ENCODE results near the gene NRXN3. TPM values are rescaled to one million over a fixed set of nuclear protein-coding genes. Genes with fewer than 3 reads are reported as not detected.

NRXN3 gene
- total and polyA plus RNA-seq, 2 donors (not counting 1 experiment from before 2014, with no cell fraction given), result 0.83 to 34.6 TPM

DNA sequence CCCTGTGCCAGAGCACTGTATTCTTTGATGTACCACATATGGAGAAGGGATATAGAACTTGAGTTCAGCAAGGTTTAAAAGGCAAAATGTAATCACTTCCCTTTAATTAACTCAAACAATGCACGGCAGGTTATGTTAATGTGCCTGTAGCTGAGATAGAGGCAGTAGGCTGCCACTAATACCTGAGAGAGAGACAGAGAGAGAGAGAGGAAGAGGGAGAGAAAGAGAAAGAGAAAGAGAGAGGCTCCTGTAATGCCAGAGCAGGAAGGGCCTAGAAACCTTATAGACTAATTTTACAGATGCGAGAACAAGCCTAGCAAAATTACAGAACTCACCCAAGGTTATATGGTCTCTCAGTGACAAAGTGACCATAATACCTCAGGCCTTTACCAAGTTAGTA is 679.8 kb downstream of the NRXN3 start:
- H3K4me2 ChIP-seq (ENCODE audit: extremely low read depth, insufficient read depth, low read length), result no peak overlapping the region
- no peak overlapping the region for H3K27ac ChIP-seq (ENCODE audit: insufficient read depth, low read length)
- DNase-seq (ENCODE audit: low read depth in 2 of 2), result no peak
- no peaks in the 10 kb centered on the region for H3K79me2 ChIP-seq (ENCODE audit: control insufficient read depth, insufficient read depth, low read length)
- H3K9ac ChIP-seq (ENCODE audit: insufficient read depth, low read length), result no peak overlapping the region
- no peaks in the 10 kb centered on the region for H3K4me1 ChIP-seq (ENCODE audit: control insufficient read depth, extremely low read depth, insufficient read depth, low read length)
- H4K20me1 ChIP-seq (ENCODE audit: control insufficient read depth, extremely low read depth, insufficient read depth, low read length), result no peaks in the 10 kb centered on the region
- no peaks in the 10 kb centered on the region for H3K27me3 ChIP-seq (ENCODE audit: control insufficient read depth, insufficient read depth, low read length)
- H3K9me3 ChIP-seq (ENCODE audit: control insufficient read depth, insufficient read depth, low read depth, low read length), result no peaks in the 10 kb centered on the region
- TF ChIP-seq EZH2 (IDR thresholded peaks at IDR 0.05; ENCODE audit: low read length, missing control alignments), result no peak
- no peak for TF ChIP-seq CTCF (conservative IDR thresholded peaks at IDR 0.05 in 1 of 2, IDR thresholded peaks at IDR 0.05 in 1 of 2; ENCODE audit: low read depth in 1 of 2, low read length in 2 of 2)
- H3K4me3 ChIP-seq (replicated peaks in 1 of 4; ENCODE audit: control extremely low read depth in 1 of 4, insufficient read depth in 1 of 4, low read depth in 3 of 4, low read length in 4 of 4), result no peak overlapping the region
- no peak overlapping the region for H2AFZ ChIP-seq (ENCODE audit: low read length)
- no peaks in the 10 kb centered on the region for H3K36me3 ChIP-seq (ENCODE audit: control insufficient read depth, insufficient read depth, low read length)

GRCh38 chr14:78851189-78851588 is 681.0 kb downstream of the NRXN3 start:
- DNase-seq (ENCODE audit: low read depth in 2 of 2), result no peak
- H3K27ac ChIP-seq (ENCODE audit: insufficient read depth, low read length), result no peak overlapping the region
- no peaks in the 10 kb centered on the region for H3K36me3 ChIP-seq (ENCODE audit: control insufficient read depth, insufficient read depth, low read length)
- no peak overlapping the region for H3K4me3 ChIP-seq (replicated peaks in 1 of 4; ENCODE audit: control extremely low read depth in 1 of 4, insufficient read depth in 1 of 4, low read depth in 3 of 4, low read length in 4 of 4)
- no peaks in the 10 kb centered on the region for H3K79me2 ChIP-seq (ENCODE audit: control insufficient read depth, insufficient read depth, low read length)
- no peaks in the 10 kb centered on the region for H3K27me3 ChIP-seq (ENCODE audit: control insufficient read depth, insufficient read depth, low read length)
- no peak for TF ChIP-seq CTCF (conservative IDR thresholded peaks at IDR 0.05 in 1 of 2, IDR thresholded peaks at IDR 0.05 in 1 of 2; ENCODE audit: low read depth in 1 of 2, low read length in 2 of 2)
- H3K4me1 ChIP-seq (ENCODE audit: control insufficient read depth, extremely low read depth, insufficient read depth, low read length), result no peaks in the 10 kb centered on the region
- H2AFZ ChIP-seq (ENCODE audit: low read length), result no peak overlapping the region
- no peaks in the 10 kb centered on the region for H3K9me3 ChIP-seq (ENCODE audit: control insufficient read depth, insufficient read depth, low read depth, low read length)
- H3K4me2 ChIP-seq (ENCODE audit: extremely low read depth, insufficient read depth, low read length), result no peak overlapping the region
- no peaks in the 10 kb centered on the region for H4K20me1 ChIP-seq (ENCODE audit: control insufficient read depth, extremely low read depth, insufficient read depth, low read length)
- H3K9ac ChIP-seq (ENCODE audit: insufficient read depth, low read length), result no peak overlapping the region

DNA sequence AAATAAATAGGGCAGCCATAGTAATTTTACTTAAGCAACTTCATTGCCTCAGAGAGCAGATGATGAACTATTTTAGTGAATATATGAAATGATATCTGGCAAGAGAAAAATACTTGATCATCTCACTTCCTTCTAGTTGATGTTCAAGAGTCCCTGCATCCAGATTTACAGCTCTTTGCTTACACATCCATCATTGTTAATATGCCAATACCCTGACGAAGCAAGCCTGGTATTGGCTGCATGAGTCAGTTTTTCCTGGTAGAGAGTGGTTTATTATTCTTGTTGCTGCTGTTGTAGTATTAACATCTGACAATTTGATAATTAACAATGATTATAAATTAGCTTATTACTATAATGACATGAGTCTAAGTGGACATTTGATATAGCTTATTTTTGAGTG is 681.9 kb downstream of the NRXN3 start:
- no peak for DNase-seq (ENCODE audit: low read depth in 2 of 2)
- H3K4me1 ChIP-seq (ENCODE audit: control insufficient read depth, extremely low read depth, insufficient read depth, low read length), result no peaks in the 10 kb centered on the region
- no peaks in the 10 kb centered on the region for H3K9me3 ChIP-seq (ENCODE audit: control insufficient read depth, insufficient read depth, low read depth, low read length)
- H3K36me3 ChIP-seq (ENCODE audit: control insufficient read depth, insufficient read depth, low read length), result no peaks in the 10 kb centered on the region
- no peaks in the 10 kb centered on the region for H4K20me1 ChIP-seq (ENCODE audit: control insufficient read depth, extremely low read depth, insufficient read depth, low read length)
- no peak overlapping the region for H3K4me3 ChIP-seq (replicated peaks in 1 of 4; ENCODE audit: control extremely low read depth in 1 of 4, insufficient read depth in 1 of 4, low read depth in 3 of 4, low read length in 4 of 4)
- H3K27me3 ChIP-seq (ENCODE audit: control insufficient read depth, insufficient read depth, low read length), result no peaks in the 10 kb centered on the region
- H3K4me2 ChIP-seq (ENCODE audit: extremely low read depth, insufficient read depth, low read length), result no peak overlapping the region
- H3K79me2 ChIP-seq (ENCODE audit: control insufficient read depth, insufficient read depth, low read length), result no peaks in the 10 kb centered on the region
- H3K27ac ChIP-seq (ENCODE audit: insufficient read depth, low read length), result no peak overlapping the region
- no peak overlapping the region for H2AFZ ChIP-seq (ENCODE audit: low read length)
- no peak overlapping the region for H3K9ac ChIP-seq (ENCODE audit: insufficient read depth, low read length)
- no peak for TF ChIP-seq EZH2 (IDR thresholded peaks at IDR 0.05; ENCODE audit: low read length, missing control alignments)
- no peak for TF ChIP-seq CTCF (conservative IDR thresholded peaks at IDR 0.05 in 1 of 2, IDR thresholded peaks at IDR 0.05 in 1 of 2; ENCODE audit: low read depth in 1 of 2, low read length in 2 of 2)

Data from fibroblast of lung (primary cell).